Suprapubic skin (tissue), 4 donors: Measurements from ENCODE around the gene ANTXR1. TPM values are rescaled to one million over a fixed set of nuclear protein-coding genes. Genes with fewer than 3 reads are reported as not detected.

ENCODE experiments used
- DNase-seq, 2 donors: peaks; one replicate each; pipeline ENCODE4 v3.0.0-alpha.2; 2019; ENCODE audit warnings: low spot score in 2 of 2
- H3K27ac ChIP-seq: fragments of 200-600 bp; sonication (generic); one replicate; pipeline ENCODE4 v1.5.1; 2019
- H3K27me3 ChIP-seq: fragments of 200-600 bp; sonication (generic); one replicate; pipeline ENCODE4 v1.5.1; 2019
- H3K36me3 ChIP-seq: fragments of 200-600 bp; sonication (generic); one replicate; pipeline ENCODE4 v1.5.1; 2019
- H3K4me1 ChIP-seq: fragments of 200-600 bp; sonication (generic); one replicate; pipeline ENCODE4 v1.5.1; 2019
- H3K4me3 ChIP-seq: fragments of 200-600 bp; sonication (generic); one replicate; pipeline ENCODE4 v1.5.1; 2019; ENCODE audit warnings: mild to moderate bottlenecking
- H3K9me3 ChIP-seq: fragments of 200-600 bp; sonication (generic); one replicate; pipeline ENCODE4 v1.5.1; 2019
- CTCF ChIP-seq, 2 donors: fragments of 200-600 bp in 1 of 2; fragments of 450-650 bp in 1 of 2; sonication (generic) in 1 of 2; IDR thresholded peaks; one replicate each; pipeline ENCODE4 v1.5.1; 2016 to 2019; ENCODE audit warnings: antibody characterized with exemption in 2 of 2, mild to moderate bottlenecking in 1 of 2, moderate library complexity in 1 of 2
- EP300 ChIP-seq: sonication (generic); formaldehyde crosslinking; IDR thresholded peaks from one replicate; pipeline ENCODE4 v1.6.1; 2017; ENCODE audit warnings: antibody characterized with exemption
- POLR2A ChIP-seq, 2 donors: fragments of 450-650 bp; IDR thresholded peaks; one replicate each; pipeline ENCODE4 v1.6.1; 2017; ENCODE audit warnings: antibody characterized with exemption in 2 of 2, mild to moderate bottlenecking in 2 of 2, moderate library complexity in 2 of 2
- POLR2AphosphoS5 ChIP-seq, 3 donors: sonication (generic); formaldehyde crosslinking; IDR thresholded peaks; one replicate each; pipeline ENCODE4 v1.6.1; 2017; ENCODE audit warnings: antibody characterized with exemption in 3 of 3
- WGBS: methylation state at CpG from one replicate; pipeline ENCODE4 v1.1.5; 2018; 5-methylcytosine and 5-hydroxymethylcytosine counted together
- total RNA-seq, 4 donors: library from RNA; depleted of rRNA; stranded (reverse); fragments of >200 nt; gene quantifications; one replicate each; pipeline ENCODE4 v1.1.0, GENCODE V29; 2016

Gene ANTXR1
- total RNA-seq, 4 donors from 2014 or later: 35.5 to 111 (median 66.6) TPM

GRCh38 chr2:69133898-69134297, 120.9 kb downstream of the ANTXR1 start:
- no peak for TF ChIP-seq POLR2AphosphoS5 (IDR thresholded peaks at IDR 0.05)
- TF ChIP-seq CTCF (IDR thresholded peaks at IDR 0.05): no peak
- TF ChIP-seq EP300: no peak
- TF ChIP-seq POLR2A (IDR thresholded peaks at IDR 0.05): no peak
- DNase-seq: no peak
- Histone ChIP-seq H3K4me1 (peaks cover 14% of the 10 kb centered on the region), H3K27me3 (no peaks in the 10 kb centered on the region), H3K4me3 (no peak overlapping the region), H3K9me3 (no peaks in the 10 kb centered on the region), H3K36me3 (peaks cover 11% of the 10 kb centered on the region), H3K27ac (no peak overlapping the region)
- 84% methylated on average over 3 of the region's 3 CpGs for whole genome bisulfite sequencing

- TF ChIP-seq EP300 (no peak), POLR2A (IDR thresholded peaks at IDR 0.05) (no peak), POLR2AphosphoS5 (IDR thresholded peaks at IDR 0.05) (no peak), CTCF (IDR thresholded peaks at IDR 0.05) (no peak)
- no peaks in the 10 kb centered on the region for H3K9me3 ChIP-seq
- H3K36me3 ChIP-seq: peaks cover 9% of the 10 kb centered on the region
- H3K4me1 ChIP-seq: peaks cover 20% of the 10 kb centered on the region
- H3K27me3 ChIP-seq: no peaks in the 10 kb centered on the region
- WGBS: 57% methylated on average over 3 of the region's 3 CpGs
- DNase-seq: no peak
- no peak overlapping the region for H3K27ac ChIP-seq
- no peak overlapping the region for H3K4me3 ChIP-seq
Observed at GRCh38 chr2:69134306-69134945, 121.4 kb downstream of the ANTXR1 start.

- WGBS: 35% methylated on average over 5 of the region's 5 CpGs
- no peaks in the 10 kb centered on the region for H3K36me3 ChIP-seq
- H3K9me3 ChIP-seq: no peaks in the 10 kb centered on the region
- no peak for DNase-seq
- H3K4me1 ChIP-seq: peaks cover 36% of the 10 kb centered on the region
- no peak for TF ChIP-seq POLR2AphosphoS5 (IDR thresholded peaks at IDR 0.05)
- no peak for TF ChIP-seq EP300
- TF ChIP-seq POLR2A (IDR thresholded peaks at IDR 0.05): no peak
- TF ChIP-seq CTCF (IDR thresholded peaks at IDR 0.05): no peak
- no peak overlapping the region for H3K4me3 ChIP-seq
- peak overlapping the region; percentile 61 for H3K27ac ChIP-seq
- no peaks in the 10 kb centered on the region for H3K27me3 ChIP-seq
Observed at GRCh38 chr2:69138247-69138772, 125.3 kb downstream of the ANTXR1 start.

GRCh38 chr2:69138793-69139459, 125.9 kb downstream of the ANTXR1 start:
- Histone ChIP-seq H3K27me3 (no peaks in the 10 kb centered on the region), H3K9me3 (no peaks in the 10 kb centered on the region), H3K36me3 (no peaks in the 10 kb centered on the region), H3K4me3 (no peak overlapping the region), H3K27ac (peak overlapping the region; percentile 61), H3K4me1 (peaks cover 36% of the 10 kb centered on the region)
- DNase-seq: no peak
- WGBS: 52% methylated on average over 1 of the region's 1 CpG
- no peak for TF ChIP-seq CTCF (IDR thresholded peaks at IDR 0.05)
- no peak for TF ChIP-seq EP300
- no peak for TF ChIP-seq POLR2AphosphoS5 (IDR thresholded peaks at IDR 0.05)
- TF ChIP-seq POLR2A (IDR thresholded peaks at IDR 0.05): no peak
